Gastrocnemius medialis (tissue), 4 donors: ENCODE results near the gene ATP10A.

Experiments
- CTCF ChIP-seq, 5 experiments: fragments of 450-650 bp in 3 of 5; fragments of 200-600 bp in 2 of 5; sonication (generic) in 2 of 5; IDR thresholded peaks in 4 of 5; conservative IDR thresholded peaks in 1 of 5; 1 replicate in 4 of 5; 2 replicates in 1 of 5; pipeline ENCODE4 v1.5.1; 2016 to 2019; ENCODE audit warnings: antibody characterized with exemption in 5 of 5, mild to moderate bottlenecking in 3 of 5, moderate library complexity in 3 of 5
- POLR2A ChIP-seq, 2 donors: fragments of 450-650 bp; IDR thresholded peaks; one replicate each; pipeline ENCODE4 v1.6.1; 2017; ENCODE audit warnings: antibody characterized with exemption in 2 of 2, mild to moderate bottlenecking in 2 of 2, moderate library complexity in 2 of 2

DNA sequence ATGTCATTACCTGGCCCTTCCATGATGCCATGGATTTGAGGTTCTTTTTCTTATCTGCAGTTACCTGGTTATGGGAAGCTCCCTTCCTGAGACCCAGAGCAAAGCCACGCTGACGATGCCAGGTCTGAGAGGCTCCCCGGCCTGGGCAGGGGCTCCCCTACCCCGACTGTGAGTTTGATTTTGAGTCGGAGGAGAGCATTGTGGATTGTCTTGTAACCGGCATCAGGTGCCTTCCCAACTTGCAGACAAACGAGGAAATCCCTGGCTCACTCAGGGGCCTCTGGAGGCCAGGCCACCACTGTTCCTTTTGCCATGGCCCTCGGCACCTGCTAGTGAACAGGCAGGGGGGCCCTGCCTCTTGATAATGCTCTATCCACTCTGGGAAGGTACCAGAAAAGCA, 151.4 kb downstream of the ATP10A start:
- TF ChIP-seq POLR2A (IDR thresholded peaks at IDR 0.05) (no peak), CTCF (IDR thresholded peaks at IDR 0.05 in 4 of 5, conservative IDR thresholded peaks at IDR 0.05 in 1 of 5) (no peak)
